22Rv1 (cell line): Measurements from ENCODE around the gene SC5D.

Source experiments
- H3K27ac ChIP-seq: fragments of 450-650 bp; 2 replicates; pipeline ENCODE4 v1.5.1; 2017
- CTCF ChIP-seq: fragments of 450-650 bp; IDR thresholded peaks from 2 replicates; pipeline ENCODE4 v1.5.1; 2017; ENCODE audit warnings: mild to moderate bottlenecking
- ZFX ChIP-seq: fragments of 450-650 bp; IDR thresholded peaks from 2 replicates; pipeline ENCODE4 v1.6.1; 2017; ENCODE audit warnings: antibody characterized with exemption, borderline replicate concordance

SC5D gene

GRCh38 chr11:121321614-121322243 is 29.2 kb downstream of the SC5D start:
- no peak overlapping the region for H3K27ac ChIP-seq

GRCh38 chr11:121323046-121323607 is 30.6 kb downstream of the SC5D start:
- H3K27ac ChIP-seq: no peak overlapping the region
- TF ChIP-seq ZFX (no peak), CTCF (no peak)

More at GRCh38 chr11:121321614-121322243, 29.2 kb downstream of the SC5D start:
- peak; percentile 54 for TF ChIP-seq CTCF
- no peak for TF ChIP-seq ZFX

GRCh38 chr11:121326230-121326629 is 33.7 kb downstream of the SC5D start:
- H3K27ac ChIP-seq: no peak overlapping the region
- TF ChIP-seq CTCF (no peak), ZFX (no peak)

GRCh38 chr11:121327553-121327952 is 35.0 kb downstream of the SC5D start:
- TF ChIP-seq CTCF: no peak
- no peak for TF ChIP-seq ZFX
- no peak overlapping the region for H3K27ac ChIP-seq

GRCh38 chr11:121328176-121328966 is 35.8 kb downstream of the SC5D start:
- no peak overlapping the region for H3K27ac ChIP-seq
- no peak for TF ChIP-seq CTCF
- TF ChIP-seq ZFX: no peak

- H3K27ac ChIP-seq: no peak overlapping the region
- no peak for TF ChIP-seq CTCF
- TF ChIP-seq ZFX: no peak
These were observed 36.6 kb downstream of the SC5D start for GRCh38 chr11:121328967-121329679.
